ENCODE results near the gene FAM53B.

DNA sequence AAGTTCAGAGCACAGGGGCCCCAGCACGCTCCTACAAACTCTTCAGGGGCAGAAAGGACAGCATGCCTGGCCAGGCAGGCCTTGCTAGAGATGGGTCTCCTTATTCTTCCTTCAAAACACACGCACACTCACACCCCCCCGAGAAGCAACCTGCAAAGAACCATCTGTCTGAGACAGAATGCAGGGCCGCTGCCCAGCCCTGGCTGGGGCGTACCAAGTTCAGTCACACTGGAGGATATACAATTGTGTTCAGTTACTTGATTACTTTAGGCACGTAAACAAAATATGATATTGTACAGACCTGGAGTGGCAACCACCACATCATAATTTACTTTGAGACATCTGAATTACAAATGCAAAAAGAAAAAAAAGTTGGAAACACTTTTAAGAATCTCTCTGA is 5.7 kb downstream of the FAM53B start:
- TF ChIP-seq, protein P1, sequence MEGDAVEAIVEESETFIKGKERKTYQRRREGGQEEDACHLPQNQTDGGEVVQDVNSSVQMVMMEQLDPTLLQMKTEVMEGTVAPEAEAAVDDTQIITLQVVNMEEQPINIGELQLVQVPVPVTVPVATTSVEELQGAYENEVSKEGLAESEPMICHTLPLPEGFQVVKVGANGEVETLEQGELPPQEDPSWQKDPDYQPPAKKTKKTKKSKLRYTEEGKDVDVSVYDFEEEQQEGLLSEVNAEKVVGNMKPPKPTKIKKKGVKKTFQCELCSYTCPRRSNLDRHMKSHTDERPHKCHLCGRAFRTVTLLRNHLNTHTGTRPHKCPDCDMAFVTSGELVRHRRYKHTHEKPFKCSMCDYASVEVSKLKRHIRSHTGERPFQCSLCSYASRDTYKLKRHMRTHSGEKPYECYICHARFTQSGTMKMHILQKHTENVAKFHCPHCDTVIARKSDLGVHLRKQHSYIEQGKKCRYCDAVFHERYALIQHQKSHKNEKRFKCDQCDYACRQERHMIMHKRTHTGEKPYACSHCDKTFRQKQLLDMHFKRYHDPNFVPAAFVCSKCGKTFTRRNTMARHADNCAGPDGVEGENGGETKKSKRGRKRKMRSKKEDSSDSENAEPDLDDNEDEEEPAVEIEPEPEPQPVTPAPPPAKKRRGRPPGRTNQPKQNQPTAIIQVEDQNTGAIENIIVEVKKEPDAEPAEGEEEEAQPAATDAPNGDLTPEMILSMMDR (conservative IDR thresholded peaks at IDR 0.05; ENCODE audit: low read length) = no peak
- no peak for TF ChIP-seq EZH2phosphoT487 (IDR thresholded peaks at IDR 0.05; ENCODE audit: borderline replicate concordance, low read depth, low read length)
